ENCODE data around the gene EDEM2. TPM values are rescaled to one million over a fixed set of nuclear protein-coding genes. Genes with fewer than 3 reads are reported as not detected.
"Not testable (repeated sequence)": the region's sequence is repeated elsewhere in the genome, so short reads cannot be mapped to it uniquely, and the experiment has no call there.

EDEM2 gene
- total RNA-seq, 1 experiment from 2014 or later = 28.5 TPM

DNA sequence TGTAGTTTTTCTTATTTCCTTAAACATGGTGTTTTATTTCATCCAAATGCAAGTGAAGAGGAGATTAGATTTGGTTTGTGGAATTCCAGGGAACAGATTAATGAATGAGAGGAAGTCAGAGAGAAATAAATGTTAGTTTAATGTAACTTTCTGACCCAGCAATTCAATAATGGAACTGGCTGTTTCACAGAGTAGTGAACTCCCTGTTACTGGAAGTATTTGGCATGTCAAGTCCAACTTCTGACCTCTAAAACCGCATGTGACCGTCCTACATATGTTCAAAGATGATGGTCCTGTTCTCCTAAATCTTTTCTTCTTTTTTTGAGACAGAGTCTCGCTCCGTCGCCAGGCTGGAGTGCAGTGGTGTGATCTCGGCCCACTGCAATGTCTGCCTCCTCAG is 43.4 kb upstream of the EDEM2 start:
- POLR2A ChIA-PET (ENCODE audit: unreplicated experiment) = no interaction called here
- Histone ChIP-seq H3K27me3 (ENCODE audit: low read length) (no peaks in the 10 kb centered on the region), H3K27ac (ENCODE audit: low read length) (no peak overlapping the region), H3K9me3 (ENCODE audit: low read length) (no peaks in the 10 kb centered on the region), H3K4me3 (ENCODE audit: low read length) (no peak overlapping the region), H3K4me1 (ENCODE audit: insufficient read depth, low read length) (peaks cover 27% of the 10 kb centered on the region), H3K79me2 (ENCODE audit: low read length) (no peaks in the 10 kb centered on the region), H3F3A (ENCODE audit: low read length, unreplicated experiment) (no peaks in the 10 kb centered on the region), H3K9me2 (replicated peaks; ENCODE audit: low read length) (no peaks in the 10 kb centered on the region), H3K4me2 (ENCODE audit: low read length) (no peak overlapping the region), H2AFZ (ENCODE audit: low read length) (no peak overlapping the region), H4K20me1 (ENCODE audit: low read length) (no peaks in the 10 kb centered on the region), H3K9ac (ENCODE audit: low read length) (no peak overlapping the region), H3K36me3 (ENCODE audit: low read depth, low read length) (no peaks in the 10 kb centered on the region)
- ATAC-seq = no peak
- no peak for DNase-seq
- TF ChIP-seq, protein P1, sequence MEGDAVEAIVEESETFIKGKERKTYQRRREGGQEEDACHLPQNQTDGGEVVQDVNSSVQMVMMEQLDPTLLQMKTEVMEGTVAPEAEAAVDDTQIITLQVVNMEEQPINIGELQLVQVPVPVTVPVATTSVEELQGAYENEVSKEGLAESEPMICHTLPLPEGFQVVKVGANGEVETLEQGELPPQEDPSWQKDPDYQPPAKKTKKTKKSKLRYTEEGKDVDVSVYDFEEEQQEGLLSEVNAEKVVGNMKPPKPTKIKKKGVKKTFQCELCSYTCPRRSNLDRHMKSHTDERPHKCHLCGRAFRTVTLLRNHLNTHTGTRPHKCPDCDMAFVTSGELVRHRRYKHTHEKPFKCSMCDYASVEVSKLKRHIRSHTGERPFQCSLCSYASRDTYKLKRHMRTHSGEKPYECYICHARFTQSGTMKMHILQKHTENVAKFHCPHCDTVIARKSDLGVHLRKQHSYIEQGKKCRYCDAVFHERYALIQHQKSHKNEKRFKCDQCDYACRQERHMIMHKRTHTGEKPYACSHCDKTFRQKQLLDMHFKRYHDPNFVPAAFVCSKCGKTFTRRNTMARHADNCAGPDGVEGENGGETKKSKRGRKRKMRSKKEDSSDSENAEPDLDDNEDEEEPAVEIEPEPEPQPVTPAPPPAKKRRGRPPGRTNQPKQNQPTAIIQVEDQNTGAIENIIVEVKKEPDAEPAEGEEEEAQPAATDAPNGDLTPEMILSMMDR (conservative IDR thresholded peaks at IDR 0.05; ENCODE audit: low read depth, low read length) = no peak
- TF ChIP-seq EZH2 (IDR thresholded peaks at IDR 0.05; ENCODE audit: low read length, unreplicated experiment) (no peak), EZH2phosphoT487 (IDR thresholded peaks at IDR 0.05; ENCODE audit: borderline replicate concordance, low read length) (no peak)
- no TSS peak for BruUV-seq (replicated peaks)
- intact Hi-C loops (cut with micrococcal nuclease) = no loop called here
- CTCF ChIA-PET = no interaction called here

DNA sequence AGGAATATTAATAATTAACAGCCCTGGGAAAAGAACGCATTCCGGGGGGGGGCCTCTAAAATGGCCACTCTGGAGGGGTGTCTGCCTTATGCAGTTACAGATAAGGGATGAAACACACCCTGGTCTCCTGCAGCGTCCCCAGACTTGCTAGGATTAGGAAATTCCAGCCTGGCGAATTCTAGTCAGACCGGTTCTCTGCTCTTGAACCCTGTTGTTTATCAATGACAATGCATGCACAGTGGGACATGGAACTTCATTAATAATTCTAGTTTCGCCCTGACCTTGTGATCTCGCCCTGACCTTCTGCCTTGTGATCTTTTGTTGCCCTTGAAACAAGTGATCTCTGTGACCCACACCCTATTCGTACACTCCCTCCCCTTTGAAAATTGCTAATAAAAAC is 42.1 kb upstream of the EDEM2 start:
- H3K36me3 ChIP-seq (ENCODE audit: low read depth, low read length); H3K9ac ChIP-seq (ENCODE audit: low read length); H3K4me2 ChIP-seq (ENCODE audit: low read length); H3K9me3 ChIP-seq (ENCODE audit: low read length); H3K27ac ChIP-seq (ENCODE audit: low read length); CTCF ChIA-PET; H3K27me3 ChIP-seq (ENCODE audit: low read length); H3F3A ChIP-seq (ENCODE audit: low read length, unreplicated experiment); H3K4me3 ChIP-seq (ENCODE audit: low read length); BruUV-seq (replicated peaks); DNase-seq; intact Hi-C loops (cut with micrococcal nuclease); ATAC-seq; POLR2A ChIA-PET (ENCODE audit: unreplicated experiment); H3K9me2 ChIP-seq (replicated peaks; ENCODE audit: low read length); H3K79me2 ChIP-seq (ENCODE audit: low read length); H4K20me1 ChIP-seq (ENCODE audit: low read length); H2AFZ ChIP-seq (ENCODE audit: low read length): not testable (repeated sequence)
- H3K4me1 ChIP-seq (ENCODE audit: insufficient read depth, low read length) = peaks cover 27% of the 10 kb centered on the region

DNA sequence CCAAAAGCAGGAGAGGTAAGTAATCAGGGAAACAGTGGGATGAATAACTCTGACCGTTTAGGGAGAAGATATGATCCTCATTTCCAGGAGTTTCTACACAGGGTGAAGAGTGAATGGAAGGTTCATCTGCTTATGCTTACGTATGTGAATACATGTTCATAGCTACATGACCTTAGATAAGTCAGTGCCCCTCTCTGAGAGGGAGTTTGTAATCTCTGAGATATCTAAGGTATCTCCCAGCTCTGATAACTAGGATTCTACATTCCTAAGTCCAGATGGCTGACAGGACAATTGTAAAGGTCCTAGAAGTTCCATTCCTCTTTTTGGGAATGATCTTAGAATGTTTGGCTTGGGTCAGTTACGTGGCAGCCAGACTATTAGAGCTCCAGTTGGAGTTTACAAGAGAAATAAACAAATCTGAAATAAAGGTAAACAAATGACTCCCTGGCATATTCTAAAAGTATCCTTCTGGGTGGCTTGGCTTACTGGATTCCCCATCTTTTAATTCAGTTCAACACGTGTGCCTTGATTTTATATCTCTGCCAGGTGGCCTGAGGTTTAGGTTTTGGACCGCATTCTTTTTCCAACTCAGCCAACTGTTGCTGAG is 40.6 kb upstream of the EDEM2 start:
- H3K27me3 ChIP-seq (ENCODE audit: low read length) = no peaks in the 10 kb centered on the region
- no peaks in the 10 kb centered on the region for H3K36me3 ChIP-seq (ENCODE audit: low read depth, low read length)
- no peaks in the 10 kb centered on the region for H4K20me1 ChIP-seq (ENCODE audit: low read length)
- no TSS peak for BruUV-seq (replicated peaks)
- no peak overlapping the region for H3K9ac ChIP-seq (ENCODE audit: low read length)
- H3K9me3 ChIP-seq (ENCODE audit: low read length) = no peaks in the 10 kb centered on the region
- H3K4me1 ChIP-seq (ENCODE audit: insufficient read depth, low read length) = peaks cover 14% of the 10 kb centered on the region
- no peak overlapping the region for H3K4me2 ChIP-seq (ENCODE audit: low read length)
- no peak for DNase-seq
- ChIA-PET CTCF (no interaction called here), POLR2A (ENCODE audit: unreplicated experiment) (no interaction called here)
- H3K4me3 ChIP-seq (ENCODE audit: low read length) = no peak overlapping the region
- H3F3A ChIP-seq (ENCODE audit: low read length, unreplicated experiment) = no peaks in the 10 kb centered on the region
- no peak for ATAC-seq
- TF ChIP-seq EZH2 (IDR thresholded peaks at IDR 0.05; ENCODE audit: low read length, unreplicated experiment) (no peak), EZH2phosphoT487 (IDR thresholded peaks at IDR 0.05; ENCODE audit: borderline replicate concordance, low read length) (no peak)
- TF ChIP-seq, protein P1 (conservative IDR thresholded peaks at IDR 0.05; ENCODE audit: low read depth, low read length) = no peak
- no peaks in the 10 kb centered on the region for H3K9me2 ChIP-seq (replicated peaks; ENCODE audit: low read length)
- H2AFZ ChIP-seq (ENCODE audit: low read length) = no peak overlapping the region
- intact Hi-C loops (cut with micrococcal nuclease) = no loop called here
- H3K79me2 ChIP-seq (ENCODE audit: low read length) = no peaks in the 10 kb centered on the region
- no peak overlapping the region for H3K27ac ChIP-seq (ENCODE audit: low read length)

DNA sequence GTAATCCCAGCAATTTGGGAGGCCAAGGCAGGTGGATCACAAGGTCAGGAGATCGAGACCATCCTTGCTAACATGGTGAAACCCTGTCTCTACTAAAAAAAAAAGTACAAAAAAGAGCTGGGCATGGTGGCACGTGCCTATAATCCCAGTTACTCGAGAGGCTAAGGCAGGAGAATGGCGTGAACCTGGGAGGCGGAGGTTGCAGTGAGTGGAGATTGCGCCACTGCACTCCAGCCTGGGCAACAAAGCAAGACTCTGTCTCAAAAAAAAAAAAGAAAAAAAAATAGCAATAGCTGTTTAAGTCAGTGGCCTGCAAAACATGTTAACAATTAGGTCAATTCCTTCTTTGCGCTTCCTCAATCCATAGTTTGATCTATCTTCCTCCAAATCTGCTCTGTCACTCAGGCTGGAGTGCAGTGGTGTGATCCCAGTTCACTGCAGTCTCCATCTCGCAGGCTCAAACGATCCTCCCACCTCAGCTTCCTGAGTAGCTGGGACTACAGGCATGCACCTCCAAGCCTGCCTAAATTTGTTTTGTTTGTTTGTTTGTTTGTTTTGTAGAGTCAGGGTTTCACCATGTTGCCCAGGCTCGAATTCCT is 39.7 kb upstream of the EDEM2 start:
- CTCF ChIA-PET = interaction anchor here (0.6 kb wide), 2 partner anchors 13 to 952 kb away, joined by 3 read pairs; no protein-coding TSS in a partner anchor
- H3K79me2 ChIP-seq (ENCODE audit: low read length); H3K36me3 ChIP-seq (ENCODE audit: low read depth, low read length); H2AFZ ChIP-seq (ENCODE audit: low read length); H3K27me3 ChIP-seq (ENCODE audit: low read length); DNase-seq; H3F3A ChIP-seq (ENCODE audit: low read length, unreplicated experiment); H4K20me1 ChIP-seq (ENCODE audit: low read length); H3K27ac ChIP-seq (ENCODE audit: low read length); intact Hi-C loops (cut with micrococcal nuclease); BruUV-seq (replicated peaks); H3K4me1 ChIP-seq (ENCODE audit: insufficient read depth, low read length); H3K9ac ChIP-seq (ENCODE audit: low read length); ATAC-seq; H3K9me2 ChIP-seq (replicated peaks; ENCODE audit: low read length); POLR2A ChIA-PET (ENCODE audit: unreplicated experiment); H3K9me3 ChIP-seq (ENCODE audit: low read length); H3K4me3 ChIP-seq (ENCODE audit: low read length); H3K4me2 ChIP-seq (ENCODE audit: low read length): not testable (repeated sequence)

Measured in PC-3 (cell line).